Neural progenitor cell (in vitro differentiated cells): ENCODE results near the gene CCT4.

Experiments
- EZH2phosphoT487 ChIP-seq: fragments of 200-600 bp; sonication (generic); IDR thresholded peaks from 2 replicates; pipeline ENCODE4 v1.6.1; 2017; ENCODE audit warnings: antibody characterized with exemption
- TF ChIP-seq, protein P1 (sequence below): fragments of 200-600 bp; sonication (generic); IDR thresholded peaks from 2 replicates; pipeline ENCODE4 v1.5.1; 2017; ENCODE audit warnings: antibody characterized with exemption, mild to moderate bottlenecking

DNA sequence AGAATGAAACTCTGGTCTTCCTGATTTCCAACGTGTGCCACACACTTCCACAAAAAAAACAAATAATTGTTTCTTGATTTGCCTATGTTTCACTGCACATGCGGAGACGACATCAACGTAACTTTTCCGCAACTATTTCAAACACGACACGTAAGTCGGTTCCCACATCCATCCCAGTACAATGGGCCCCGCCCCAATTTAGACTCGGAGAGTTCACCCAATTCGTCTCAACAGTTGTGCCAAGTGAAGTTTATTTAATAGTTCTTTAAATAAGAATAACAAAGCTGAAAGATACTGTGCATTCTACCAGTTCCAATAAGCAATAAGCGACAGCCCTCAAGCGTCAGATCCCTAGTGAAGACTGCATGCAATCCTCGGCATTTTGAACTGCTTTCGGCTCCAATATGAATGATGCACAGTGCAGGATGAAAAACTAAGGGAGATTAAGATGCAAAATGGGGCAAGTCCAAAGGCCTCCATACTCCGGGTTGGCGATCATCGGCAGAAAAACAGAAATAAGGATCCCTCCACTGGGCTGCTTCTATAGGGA is 664 bp downstream of the CCT4 start:
- TF ChIP-seq, protein P1, sequence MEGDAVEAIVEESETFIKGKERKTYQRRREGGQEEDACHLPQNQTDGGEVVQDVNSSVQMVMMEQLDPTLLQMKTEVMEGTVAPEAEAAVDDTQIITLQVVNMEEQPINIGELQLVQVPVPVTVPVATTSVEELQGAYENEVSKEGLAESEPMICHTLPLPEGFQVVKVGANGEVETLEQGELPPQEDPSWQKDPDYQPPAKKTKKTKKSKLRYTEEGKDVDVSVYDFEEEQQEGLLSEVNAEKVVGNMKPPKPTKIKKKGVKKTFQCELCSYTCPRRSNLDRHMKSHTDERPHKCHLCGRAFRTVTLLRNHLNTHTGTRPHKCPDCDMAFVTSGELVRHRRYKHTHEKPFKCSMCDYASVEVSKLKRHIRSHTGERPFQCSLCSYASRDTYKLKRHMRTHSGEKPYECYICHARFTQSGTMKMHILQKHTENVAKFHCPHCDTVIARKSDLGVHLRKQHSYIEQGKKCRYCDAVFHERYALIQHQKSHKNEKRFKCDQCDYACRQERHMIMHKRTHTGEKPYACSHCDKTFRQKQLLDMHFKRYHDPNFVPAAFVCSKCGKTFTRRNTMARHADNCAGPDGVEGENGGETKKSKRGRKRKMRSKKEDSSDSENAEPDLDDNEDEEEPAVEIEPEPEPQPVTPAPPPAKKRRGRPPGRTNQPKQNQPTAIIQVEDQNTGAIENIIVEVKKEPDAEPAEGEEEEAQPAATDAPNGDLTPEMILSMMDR = no peak
- TF ChIP-seq EZH2phosphoT487 = no peak
